Breast epithelium (tissue), 3 donors: ENCODE measurements around the gene WEE1.

ENCODE experiments used
- CTCF ChIP-seq, 3 donors: fragments of 450-650 bp; IDR thresholded peaks; one replicate each; pipeline ENCODE4 v1.5.1; 2016 to 2017; ENCODE audit warnings: antibody characterized with exemption in 3 of 3, mild to moderate bottlenecking in 3 of 3, moderate library complexity in 3 of 3
- POLR2A ChIP-seq: fragments of 450-650 bp; IDR thresholded peaks from one replicate; pipeline ENCODE4 v1.6.1; 2016; ENCODE audit warnings: antibody characterized with exemption, mild to moderate bottlenecking, moderate library complexity
- POLR2AphosphoS5 ChIP-seq, 3 donors: sonication (generic); formaldehyde crosslinking; IDR thresholded peaks; one replicate each; pipeline ENCODE4 v1.6.1; 2017; ENCODE audit warnings: antibody characterized with exemption in 3 of 3

- TF ChIP-seq CTCF (IDR thresholded peaks at IDR 0.05) (no peak), POLR2A (no peak), POLR2AphosphoS5 (IDR thresholded peaks at IDR 0.05) (no peak)
Observed at GRCh38 chr11:9538548-9538947, 34.9 kb upstream of the WEE1 start.
